GM12872 (cell line): ENCODE results near the gene GPR142.

Experiments
- CTCF ChIP-seq: IDR thresholded peaks from 3 replicates; pipeline ENCODE4 v1.5.1; 2011; ENCODE audit warnings: low read depth, mild to moderate bottlenecking, low read length, moderate library complexity; ENCODE audit not compliant: insufficient read depth

The GPR142 gene

DNA sequence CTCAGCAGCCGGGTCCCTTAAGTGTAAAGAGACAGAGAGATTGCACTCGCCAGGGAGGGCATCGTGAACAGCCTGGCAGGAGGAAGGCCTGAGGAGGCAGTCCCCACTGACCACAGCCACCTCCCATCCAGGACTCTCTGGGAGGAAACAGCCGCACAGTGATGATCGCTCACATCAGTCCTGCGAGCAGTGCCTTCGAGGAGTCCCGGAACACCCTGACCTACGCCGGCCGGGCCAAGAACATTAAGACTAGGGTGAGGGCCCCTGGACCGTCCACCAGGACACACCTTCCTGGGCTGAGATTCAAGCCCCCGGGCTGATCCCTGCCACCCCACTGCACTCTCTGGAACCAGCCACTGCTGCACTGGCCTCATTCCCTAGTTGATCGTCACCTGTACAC lies 19.7 kb upstream of the GPR142 start:
- no peak for TF ChIP-seq CTCF

DNA sequence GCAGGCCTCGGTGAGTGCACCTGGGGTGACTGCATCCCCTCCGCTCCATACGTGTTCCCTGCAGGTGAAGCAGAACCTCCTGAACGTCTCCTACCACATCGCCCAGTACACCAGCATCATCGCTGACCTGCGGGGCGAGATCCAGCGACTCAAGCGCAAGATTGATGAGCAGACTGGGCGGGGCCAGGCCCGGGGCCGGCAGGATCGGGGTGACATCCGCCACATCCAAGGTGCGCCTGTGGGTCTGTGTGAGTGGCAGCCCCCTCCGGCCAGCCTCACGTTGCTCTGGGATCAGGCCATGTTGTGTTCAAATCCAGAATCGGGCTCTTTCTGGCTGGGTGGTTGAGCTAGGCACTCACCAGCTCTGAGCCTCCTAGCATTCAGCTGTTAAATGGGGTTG lies 18.2 kb upstream of the GPR142 start:
- TF ChIP-seq CTCF = no peak

DNA sequence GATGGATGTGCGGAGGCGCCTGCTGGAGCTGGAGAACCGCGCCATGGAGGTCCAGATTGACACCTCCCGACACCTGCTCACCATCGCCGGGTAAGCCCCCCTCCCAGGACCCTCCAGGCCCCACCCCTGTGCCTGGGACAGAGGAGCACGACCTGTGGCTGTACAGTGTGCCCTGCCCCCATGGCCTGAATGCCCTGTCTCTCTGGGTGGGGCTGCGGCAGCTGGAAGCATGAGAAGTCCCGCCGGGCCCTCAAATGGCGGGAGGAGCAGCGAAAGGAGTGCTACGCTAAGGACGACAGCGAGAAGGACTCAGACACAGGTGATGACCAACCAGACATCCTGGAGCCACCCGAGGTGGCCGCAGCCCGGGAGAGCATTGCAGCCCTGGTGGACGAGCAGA lies 16.8 kb upstream of the GPR142 start:
- no peak for TF ChIP-seq CTCF

GRCh38 chr17:74351552-74352210 lies 15.6 kb upstream of the GPR142 start:
- no peak for TF ChIP-seq CTCF

DNA sequence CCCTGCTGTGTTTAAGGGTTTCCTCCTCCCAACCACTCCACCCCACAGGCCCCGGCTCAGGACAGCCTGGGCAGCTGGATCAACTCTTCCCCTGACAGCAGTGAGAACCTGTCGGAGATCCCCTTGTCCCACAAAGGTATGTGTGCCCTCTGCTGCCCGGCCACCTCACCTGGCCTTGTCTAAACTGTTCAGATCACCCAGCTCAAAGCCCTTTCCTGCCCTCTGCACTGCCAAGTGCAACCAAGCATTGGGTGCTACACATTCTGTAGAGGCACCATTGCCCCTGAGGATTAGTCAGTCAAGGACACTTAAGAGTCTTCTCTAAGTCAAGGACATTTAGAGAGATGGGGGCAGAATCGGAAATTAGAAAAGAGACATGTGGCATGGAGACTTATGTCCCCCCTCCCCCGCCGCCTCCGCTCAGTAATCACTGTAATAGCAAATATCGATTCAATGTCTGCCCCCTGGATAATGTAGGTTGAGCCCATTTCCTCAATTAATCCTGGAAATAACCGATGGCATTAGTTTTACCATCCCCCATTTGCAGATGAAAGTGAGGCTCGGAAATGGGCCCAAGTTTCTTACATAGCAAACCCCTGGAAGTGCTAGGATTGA lies 13.8 kb upstream of the GPR142 start:
- no peak for TF ChIP-seq CTCF

DNA sequence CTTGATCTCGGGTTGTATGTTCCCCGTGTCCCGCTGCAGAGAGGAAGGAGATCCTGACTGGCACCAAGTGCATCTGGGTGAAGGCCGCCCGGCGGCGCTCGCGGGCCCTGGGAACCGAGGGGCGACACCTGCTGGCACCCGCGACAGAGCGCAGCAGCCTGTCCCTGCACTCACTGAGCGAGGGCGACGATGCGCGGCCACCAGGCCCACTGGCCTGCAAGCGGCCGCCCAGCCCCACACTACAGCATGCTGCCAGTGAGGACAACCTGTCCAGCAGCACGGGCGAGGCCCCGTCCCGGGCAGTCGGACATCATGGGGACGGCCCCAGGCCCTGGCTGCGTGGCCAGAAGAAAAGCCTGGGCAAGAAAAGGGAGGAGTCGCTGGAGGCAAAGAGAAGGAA lies 13.2 kb upstream of the GPR142 start:
- peak; percentile 98 for TF ChIP-seq CTCF

DNA sequence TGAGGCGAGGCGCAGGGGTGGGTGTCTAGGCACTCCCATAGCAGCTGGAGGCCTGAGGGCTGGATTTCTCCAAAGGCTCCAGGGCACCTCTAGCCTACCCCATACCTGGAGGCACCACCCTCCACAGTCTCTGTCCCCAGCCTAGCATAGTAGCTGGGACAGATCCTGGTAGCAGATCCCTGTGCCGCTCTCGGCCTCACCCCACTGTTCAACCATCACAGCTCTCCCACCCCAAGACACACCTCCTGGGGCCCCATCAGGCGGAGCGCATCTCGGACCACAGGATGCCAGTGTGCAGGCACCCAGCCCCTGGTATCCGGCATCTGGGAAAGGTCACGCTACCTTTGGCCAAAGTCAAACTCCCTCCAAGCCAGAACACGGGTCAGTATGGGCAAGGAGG lies 12.7 kb upstream of the GPR142 start:
- TF ChIP-seq CTCF = no peak
